HG02943 (cell line): ENCODE measurements around the gene RUNX1.
"Not testable (repeated sequence)": the region's sequence is repeated elsewhere in the genome, so short reads cannot be mapped to it uniquely, and the experiment has no call there.

Source experiments
- ATAC-seq: cut with Tn5 transposase; IDR thresholded peaks from one replicate; pipeline ENCODE4 v1.9.1; 2021; ENCODE audit warnings: mild to moderate bottlenecking, low read depth, moderate library complexity; ENCODE audit not compliant: unreplicated experiment

The RUNX1 gene

GRCh38 chr21:34996304-34997101, 52.6 kb downstream of the RUNX1 start:
- no peak for ATAC-seq

GRCh38 chr21:34995979-34996303, 53.2 kb downstream of the RUNX1 start:
- ATAC-seq: no peak

GRCh38 chr21:34994766-34995631, 54.1 kb downstream of the RUNX1 start:
- ATAC-seq: no peak

- not testable (repeated sequence) for ATAC-seq
These were observed 55.6 kb downstream of the RUNX1 start for GRCh38 chr21:34993521-34993921.

- ATAC-seq: no peak
These were observed 56.2 kb downstream of the RUNX1 start for GRCh38 chr21:34992736-34993398.

- no peak for ATAC-seq
These were observed 56.9 kb downstream of the RUNX1 start for GRCh38 chr21:34992180-34992579.

GRCh38 chr21:34991366-34991957, 57.6 kb downstream of the RUNX1 start:
- no peak for ATAC-seq

- ATAC-seq: no peak
These were observed 58.3 kb downstream of the RUNX1 start for GRCh38 chr21:34990842-34991241.

- ATAC-seq: no peak
These were observed 59.6 kb downstream of the RUNX1 start for GRCh38 chr21:34989337-34990151.

- ATAC-seq: no peak
These were observed 60.5 kb downstream of the RUNX1 start for GRCh38 chr21:34988625-34989024.

- no peak for ATAC-seq
These were observed 61.0 kb downstream of the RUNX1 start for GRCh38 chr21:34988139-34988538.

- ATAC-seq: peak; percentile 25
These were observed 61.5 kb downstream of the RUNX1 start for GRCh38 chr21:34987501-34988072.

- peak; percentile 62 for ATAC-seq
These were observed 62.3 kb downstream of the RUNX1 start for GRCh38 chr21:34986561-34987500.

GRCh38 chr21:34984356-34985058, 64.6 kb downstream of the RUNX1 start:
- ATAC-seq: no peak

- ATAC-seq: no peak
These were observed 65.4 kb downstream of the RUNX1 start for GRCh38 chr21:34983680-34984086.

- ATAC-seq: no peak
These were observed 67.3 kb downstream of the RUNX1 start for GRCh38 chr21:34981791-34982190.

GRCh38 chr21:34980423-34981115, 68.5 kb downstream of the RUNX1 start:
- ATAC-seq: no peak
